Transverse colon (tissue), 4 donors: ENCODE data around the gene LAPTM5.

ENCODE experiments used
- CTCF ChIP-seq, 5 experiments: fragments of 200-600 bp in 3 of 5; fragments of 450-650 bp in 2 of 5; sonication (generic) in 3 of 5; IDR thresholded peaks; 1 replicate in 2 of 5; 2 replicates in 3 of 5; pipeline ENCODE4 v1.5.1; 2016 to 2017; ENCODE audit warnings: antibody characterized with exemption in 5 of 5, inconsistent platforms in 3 of 5, mild to moderate bottlenecking in 2 of 5, moderate library complexity in 1 of 5
- POLR2A ChIP-seq: fragments of 450-650 bp; IDR thresholded peaks from one replicate; pipeline ENCODE4 v1.6.1; 2016; ENCODE audit warnings: antibody characterized with exemption, mild to moderate bottlenecking, moderate library complexity
- POLR2AphosphoS5 ChIP-seq, 3 donors: sonication (generic); formaldehyde crosslinking; IDR thresholded peaks; one replicate each; pipeline ENCODE4 v1.6.1; 2016; ENCODE audit warnings: antibody characterized with exemption in 3 of 3

GRCh38 chr1:30684881-30685795 is 72.4 kb downstream of the LAPTM5 start:
- TF ChIP-seq CTCF (IDR thresholded peaks at IDR 0.05) (peak in 1 of 5 experiments; percentile 6), POLR2AphosphoS5 (IDR thresholded peaks at IDR 0.05) (no peak), POLR2A (no peak)
